ENCODE data around the gene GPR55.

GPR55 gene

DNA sequence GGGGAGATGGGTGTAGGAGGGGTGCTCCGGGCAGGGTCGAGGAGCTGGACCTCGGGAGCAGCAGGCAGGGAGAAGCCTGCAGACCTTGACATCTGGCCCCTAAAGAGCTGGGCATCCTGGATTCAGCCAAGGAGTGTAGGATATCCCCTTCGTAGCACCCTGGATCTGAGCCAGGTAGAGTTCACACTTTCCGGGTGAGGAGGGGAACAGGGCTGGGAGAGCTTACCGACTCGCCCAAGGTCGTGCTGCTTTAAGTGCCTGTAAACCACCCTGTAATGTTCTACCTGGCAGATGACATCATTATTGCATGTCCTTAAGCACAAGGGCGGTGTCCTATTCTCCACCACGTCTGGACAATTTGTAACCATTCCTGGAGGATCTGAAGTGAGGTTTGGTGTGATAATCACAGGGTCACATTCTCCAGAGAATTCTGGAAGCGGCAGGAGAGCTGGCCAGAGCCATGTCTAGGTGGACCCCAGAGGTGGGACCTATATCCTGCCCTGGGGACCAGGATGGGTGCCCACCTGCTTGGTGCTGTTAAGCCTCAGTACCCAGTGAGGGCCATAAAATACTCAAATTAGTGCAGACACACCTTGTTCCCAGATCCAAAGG is 45.7 kb downstream of the GPR55 start:
- Histone ChIP-seq H4K20me1 (ENCODE audit: insufficient read depth, low read length) (no peaks in the 10 kb centered on the region), H3K9me2 (replicated peaks; ENCODE audit: insufficient read depth, low read length) (no peaks in the 10 kb centered on the region), H2AFZ (ENCODE audit: low read length) (no peak overlapping the region), H3K27me3 (replicated peaks; ENCODE audit: insufficient read depth, low read length) (no peaks in the 10 kb centered on the region), H3K27ac (ENCODE audit: low read length) (no peak overlapping the region), H3K36me3 (replicated peaks; ENCODE audit: insufficient read depth, low read length) (peaks cover 21% of the 10 kb centered on the region), H3F3A (ENCODE audit: insufficient read depth, low read length) (peaks cover 29% of the 10 kb centered on the region), H3K9ac (ENCODE audit: low read length) (no peak overlapping the region), H3K4me2 (ENCODE audit: low read depth, low read length) (no peak overlapping the region), H3K4me3 (ENCODE audit: low read length) (no peak overlapping the region), H3K9me3 (replicated peaks; ENCODE audit: insufficient read depth, low read length) (no peaks in the 10 kb centered on the region), H3K79me2 (ENCODE audit: low read length) (peaks cover 30% of the 10 kb centered on the region), H3K4me1 (ENCODE audit: low read length) (peaks cover 11% of the 10 kb centered on the region)
- DNase-seq, result no peak
- TF ChIP-seq, protein P1, sequence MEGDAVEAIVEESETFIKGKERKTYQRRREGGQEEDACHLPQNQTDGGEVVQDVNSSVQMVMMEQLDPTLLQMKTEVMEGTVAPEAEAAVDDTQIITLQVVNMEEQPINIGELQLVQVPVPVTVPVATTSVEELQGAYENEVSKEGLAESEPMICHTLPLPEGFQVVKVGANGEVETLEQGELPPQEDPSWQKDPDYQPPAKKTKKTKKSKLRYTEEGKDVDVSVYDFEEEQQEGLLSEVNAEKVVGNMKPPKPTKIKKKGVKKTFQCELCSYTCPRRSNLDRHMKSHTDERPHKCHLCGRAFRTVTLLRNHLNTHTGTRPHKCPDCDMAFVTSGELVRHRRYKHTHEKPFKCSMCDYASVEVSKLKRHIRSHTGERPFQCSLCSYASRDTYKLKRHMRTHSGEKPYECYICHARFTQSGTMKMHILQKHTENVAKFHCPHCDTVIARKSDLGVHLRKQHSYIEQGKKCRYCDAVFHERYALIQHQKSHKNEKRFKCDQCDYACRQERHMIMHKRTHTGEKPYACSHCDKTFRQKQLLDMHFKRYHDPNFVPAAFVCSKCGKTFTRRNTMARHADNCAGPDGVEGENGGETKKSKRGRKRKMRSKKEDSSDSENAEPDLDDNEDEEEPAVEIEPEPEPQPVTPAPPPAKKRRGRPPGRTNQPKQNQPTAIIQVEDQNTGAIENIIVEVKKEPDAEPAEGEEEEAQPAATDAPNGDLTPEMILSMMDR (IDR thresholded peaks at IDR 0.05; ENCODE audit: low read length), result no peak
- TF ChIP-seq EZH2phosphoT487 (IDR thresholded peaks at IDR 0.05; ENCODE audit: low read length) (no peak), EZH2 (optimal IDR thresholded peaks at IDR 0.05; ENCODE audit: low read depth, low read length) (no peak)

DNA sequence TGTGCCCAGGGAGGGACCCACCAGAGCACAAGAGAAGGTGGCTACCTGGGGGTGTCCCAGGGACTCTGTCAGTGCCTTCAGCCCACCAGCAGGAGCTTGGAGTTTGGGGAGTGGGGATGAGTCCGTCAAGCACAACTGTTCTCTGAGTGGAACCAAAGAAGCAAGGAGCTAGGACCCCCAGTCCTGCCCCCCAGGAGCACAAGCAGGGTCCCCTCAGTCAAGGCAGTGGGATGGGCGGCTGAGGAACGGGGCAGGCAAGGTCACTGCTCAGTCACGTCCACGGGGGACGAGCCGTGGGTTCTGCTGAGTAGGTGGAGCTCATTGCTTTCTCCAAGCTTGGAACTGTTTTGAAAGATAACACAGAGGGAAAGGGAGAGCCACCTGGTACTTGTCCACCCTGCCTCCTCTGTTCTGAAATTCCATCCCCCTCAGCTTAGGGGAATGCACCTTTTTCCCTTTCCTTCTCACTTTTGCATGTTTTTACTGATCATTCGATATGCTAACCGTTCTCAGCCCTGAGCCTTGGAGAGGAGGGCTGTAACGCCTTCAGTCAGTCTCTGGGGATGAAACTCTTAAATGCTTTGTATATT is 46.3 kb downstream of the GPR55 start:
- H3K4me1 ChIP-seq (ENCODE audit: low read length), result peaks cover 17% of the 10 kb centered on the region
- no peaks in the 10 kb centered on the region for H4K20me1 ChIP-seq (ENCODE audit: insufficient read depth, low read length)
- no peaks in the 10 kb centered on the region for H3K9me2 ChIP-seq (replicated peaks; ENCODE audit: insufficient read depth, low read length)
- no peaks in the 10 kb centered on the region for H3K27me3 ChIP-seq (replicated peaks; ENCODE audit: insufficient read depth, low read length)
- H3K9ac ChIP-seq (ENCODE audit: low read length), result no peak overlapping the region
- no peak overlapping the region for H3K4me3 ChIP-seq (ENCODE audit: low read length)
- H3K79me2 ChIP-seq (ENCODE audit: low read length), result peaks cover 37% of the 10 kb centered on the region
- no peak overlapping the region for H3K27ac ChIP-seq (ENCODE audit: low read length)
- H3K4me2 ChIP-seq (ENCODE audit: low read depth, low read length), result no peak overlapping the region
- H3K36me3 ChIP-seq (replicated peaks; ENCODE audit: insufficient read depth, low read length), result peaks cover 21% of the 10 kb centered on the region
- TF ChIP-seq, protein P1 (IDR thresholded peaks at IDR 0.05; ENCODE audit: low read length), result no peak
- TF ChIP-seq EZH2phosphoT487 (IDR thresholded peaks at IDR 0.05; ENCODE audit: low read length) (no peak), EZH2 (optimal IDR thresholded peaks at IDR 0.05; ENCODE audit: low read depth, low read length) (no peak)
- no peaks in the 10 kb centered on the region for H3K9me3 ChIP-seq (replicated peaks; ENCODE audit: insufficient read depth, low read length)
- no peak for DNase-seq
- H2AFZ ChIP-seq (ENCODE audit: low read length), result no peak overlapping the region
- H3F3A ChIP-seq (ENCODE audit: insufficient read depth, low read length), result peaks cover 36% of the 10 kb centered on the region

DNA sequence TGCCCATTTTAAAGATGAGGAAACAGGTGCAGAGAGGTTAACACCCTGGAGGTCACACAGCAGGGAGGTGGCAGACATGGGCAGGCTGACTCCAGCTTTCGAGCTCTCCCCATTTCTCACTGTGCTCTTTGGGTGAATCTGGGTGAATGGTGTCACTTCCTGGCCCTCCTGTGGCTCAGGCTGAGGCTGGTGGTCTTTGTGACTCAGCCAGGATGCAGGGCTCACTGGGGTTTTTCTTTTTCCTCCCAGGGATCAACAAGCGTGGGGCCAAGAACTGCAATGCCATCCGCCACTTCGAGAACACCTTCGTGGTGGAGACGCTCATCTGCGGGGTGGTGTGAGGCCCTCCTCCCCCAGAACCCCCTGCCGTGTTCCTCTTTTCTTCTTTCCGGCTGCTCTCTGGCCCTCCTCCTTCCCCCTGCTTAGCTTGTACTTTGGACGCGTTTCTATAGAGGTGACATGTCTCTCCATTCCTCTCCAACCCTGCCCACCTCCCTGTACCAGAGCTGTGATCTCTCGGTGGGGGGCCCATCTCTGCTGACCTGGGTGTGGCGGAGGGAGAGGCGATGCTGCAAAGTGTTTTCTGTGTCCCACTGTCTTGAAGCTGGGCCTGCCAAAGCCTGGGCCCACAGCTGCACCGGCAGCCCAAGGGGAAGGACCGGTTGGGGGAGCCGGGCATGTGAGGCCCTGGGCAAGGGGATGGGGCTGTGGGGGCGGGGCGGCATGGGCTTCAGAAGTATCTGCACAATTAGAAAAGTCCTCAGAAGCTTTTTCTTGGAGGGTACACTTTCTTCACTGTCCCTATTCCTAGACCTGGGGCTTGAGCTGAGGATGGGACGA is 47.1 kb downstream of the GPR55 start:
- H4K20me1 ChIP-seq (ENCODE audit: insufficient read depth, low read length), result no peaks in the 10 kb centered on the region
- H3F3A ChIP-seq (ENCODE audit: insufficient read depth, low read length), result peaks cover 43% of the 10 kb centered on the region
- no peaks in the 10 kb centered on the region for H3K27me3 ChIP-seq (replicated peaks; ENCODE audit: insufficient read depth, low read length)
- peaks cover 42% of the 10 kb centered on the region for H3K79me2 ChIP-seq (ENCODE audit: low read length)
- H3K9ac ChIP-seq (ENCODE audit: low read length), result no peak overlapping the region
- H3K4me1 ChIP-seq (ENCODE audit: low read length), result peaks cover 23% of the 10 kb centered on the region
- H3K36me3 ChIP-seq (replicated peaks; ENCODE audit: insufficient read depth, low read length), result peaks cover 21% of the 10 kb centered on the region
- TF ChIP-seq, protein P1 (IDR thresholded peaks at IDR 0.05; ENCODE audit: low read length), result no peak
- TF ChIP-seq EZH2 (optimal IDR thresholded peaks at IDR 0.05; ENCODE audit: low read depth, low read length) (no peak), EZH2phosphoT487 (IDR thresholded peaks at IDR 0.05; ENCODE audit: low read length) (no peak)
- H3K4me2 ChIP-seq (ENCODE audit: low read depth, low read length), result no peak overlapping the region
- no peak overlapping the region for H3K27ac ChIP-seq (ENCODE audit: low read length)
- no peak overlapping the region for H2AFZ ChIP-seq (ENCODE audit: low read length)
- DNase-seq, result no peak
- H3K9me3 ChIP-seq (replicated peaks; ENCODE audit: insufficient read depth, low read length), result no peaks in the 10 kb centered on the region
- H3K9me2 ChIP-seq (replicated peaks; ENCODE audit: insufficient read depth, low read length), result no peaks in the 10 kb centered on the region
- no peak overlapping the region for H3K4me3 ChIP-seq (ENCODE audit: low read length)
